GM19193 (cell line): Measurements from ENCODE around the gene CAPN3.

Experiments
- POLR2A ChIP-seq: IDR thresholded peaks from 4 replicates; pipeline ENCODE4 v1.6.1; 2011; ENCODE audit not compliant: insufficient read depth, insufficient read length; ENCODE audit errors: extremely low read depth

Gene CAPN3

DNA sequence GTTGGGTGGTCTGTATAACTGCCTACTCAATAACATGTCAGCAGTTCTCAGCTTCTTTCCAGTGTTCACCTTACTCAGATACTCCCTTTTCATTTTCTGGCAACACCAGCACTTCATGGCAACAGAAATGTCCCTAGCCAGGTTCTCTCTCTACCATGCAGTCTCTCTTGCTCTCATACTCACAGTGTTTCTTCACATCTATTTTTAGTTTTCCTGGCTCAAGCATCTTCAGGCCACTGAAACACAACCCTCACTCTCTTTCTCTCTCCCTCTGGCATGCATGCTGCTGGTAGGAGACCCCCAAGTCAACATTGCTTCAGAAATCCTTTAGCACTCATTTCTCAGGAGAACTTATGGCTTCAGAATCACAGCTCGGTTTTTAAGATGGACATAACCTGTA, at the start of gene CAPN3:
TSS of gene CAPN3 (plus strand) at position 253 of the 400 bp plus-strand sequence. CDS start 305 bp downstream, outside the sequence.
- no peak for TF ChIP-seq POLR2A

DNA sequence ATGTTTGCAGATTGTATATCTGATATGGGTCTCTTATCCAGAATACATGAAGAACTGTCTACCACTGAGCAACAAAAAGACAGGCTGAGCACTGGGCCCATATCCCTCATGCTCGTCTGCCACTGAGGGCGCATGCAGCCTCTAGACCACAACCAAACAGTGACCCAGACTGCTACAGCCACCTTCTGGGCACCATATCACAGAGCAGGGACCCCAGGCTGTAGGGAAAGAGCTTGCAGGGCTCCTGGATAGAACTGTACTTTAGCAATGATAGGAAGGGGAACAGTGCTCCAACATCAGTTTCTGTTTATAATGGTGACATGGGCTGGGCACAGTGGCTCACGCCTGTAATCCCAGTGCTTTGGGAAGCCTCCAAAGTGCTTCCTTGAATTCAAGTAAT, 45.8 kb upstream of the CAPN3 start:
- TF ChIP-seq POLR2A, result no peak

DNA sequence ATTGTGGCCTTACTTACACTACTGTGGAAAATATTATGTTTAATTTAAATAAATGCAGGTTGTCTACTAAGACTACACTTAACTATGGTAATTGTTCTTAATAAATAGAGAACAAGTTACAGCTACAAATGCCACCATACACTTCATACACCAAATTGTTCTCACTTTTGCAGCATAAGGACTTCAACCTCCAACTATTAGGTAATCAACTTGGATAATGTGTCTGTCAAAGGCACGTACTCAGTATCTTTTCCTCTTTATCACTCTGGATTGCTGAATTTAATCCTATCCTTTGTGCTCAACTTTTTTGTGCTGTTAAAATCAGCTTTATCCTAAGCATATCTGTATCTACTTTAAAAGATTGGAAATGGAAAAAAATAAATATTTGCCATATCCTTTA, 44.5 kb upstream of the CAPN3 start:
- no peak for TF ChIP-seq POLR2A

DNA sequence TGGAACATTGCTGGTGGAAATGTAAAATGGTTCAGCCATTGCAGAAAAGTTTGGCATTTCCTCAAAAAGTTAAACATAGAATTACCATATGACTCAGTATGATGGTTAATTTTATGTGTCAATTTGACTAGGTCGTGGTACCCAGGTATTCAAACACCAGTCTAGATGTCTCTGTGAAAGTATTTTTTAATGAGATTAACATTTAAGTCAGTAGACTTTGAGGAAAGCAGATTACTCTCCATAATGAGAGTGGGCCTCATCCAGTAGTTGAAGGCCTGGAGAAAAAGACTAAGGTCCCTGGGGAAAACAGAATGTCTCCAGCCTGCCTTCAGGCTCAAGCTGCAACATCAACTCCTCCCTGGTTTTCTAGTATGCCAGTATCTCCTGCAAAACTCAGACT, 43.8 kb upstream of the CAPN3 start:
- no peak for TF ChIP-seq POLR2A

- TF ChIP-seq POLR2A, result no peak
Measured at GRCh38 chr15:42319206-42319605, 40.1 kb upstream of the CAPN3 start.

DNA sequence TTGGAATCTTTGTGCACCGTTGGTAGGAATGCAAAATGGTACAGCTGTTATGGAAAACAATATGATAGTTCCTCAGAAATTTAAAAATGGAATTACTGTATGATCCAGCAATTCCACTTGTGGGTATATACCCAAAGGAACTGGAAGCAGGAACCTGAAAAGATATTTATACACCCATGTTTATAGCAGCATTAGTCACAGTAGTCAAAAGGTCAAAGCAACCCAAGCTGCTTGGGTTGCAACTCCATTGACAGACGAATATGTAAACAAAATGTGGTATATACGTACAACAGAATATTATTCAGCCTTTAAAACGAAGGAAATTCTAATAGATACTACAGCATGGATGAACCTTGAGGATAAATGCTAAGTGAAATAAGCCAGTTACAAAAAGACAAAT, 35.0 kb upstream of the CAPN3 start:
- TF ChIP-seq POLR2A, result no peak

DNA sequence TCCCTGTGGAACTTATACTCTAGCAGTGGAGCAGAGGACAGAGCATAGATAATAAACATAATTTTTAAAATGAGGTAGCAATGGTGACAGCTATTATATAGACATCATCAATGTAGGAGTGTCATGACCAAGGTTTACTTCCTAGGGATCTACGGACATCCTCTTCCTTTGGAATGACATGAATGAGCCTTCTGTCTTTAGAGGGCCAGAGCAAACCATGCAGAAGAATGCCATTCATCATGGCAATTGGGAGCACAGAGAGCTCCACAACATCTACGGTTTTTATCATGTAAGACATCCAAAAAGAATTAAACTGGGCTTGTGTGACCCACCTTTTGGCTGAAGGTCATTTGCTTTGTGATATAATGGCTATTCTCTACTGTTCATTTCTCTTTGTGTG, 30.1 kb upstream of the CAPN3 start:
- TF ChIP-seq POLR2A, result no peak

DNA sequence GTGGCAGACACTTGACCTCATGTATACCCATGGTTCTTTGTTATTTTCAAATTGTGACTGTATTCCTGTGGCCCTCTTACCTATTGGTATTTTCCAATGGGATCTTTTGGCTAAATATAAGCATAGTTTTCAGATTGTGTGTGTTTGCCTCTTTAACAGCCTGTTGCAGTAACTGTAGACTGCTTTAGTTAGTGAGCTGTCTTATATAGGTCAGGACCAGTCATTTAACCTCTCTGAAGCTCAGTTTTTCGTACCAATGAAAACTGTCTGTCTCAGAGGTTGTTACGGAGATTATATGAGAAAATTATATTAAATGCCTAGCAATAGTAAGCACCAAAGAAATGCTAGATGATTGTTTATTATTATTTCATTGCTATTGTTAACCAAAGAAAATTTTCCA, 29.3 kb upstream of the CAPN3 start:
- no peak for TF ChIP-seq POLR2A

DNA sequence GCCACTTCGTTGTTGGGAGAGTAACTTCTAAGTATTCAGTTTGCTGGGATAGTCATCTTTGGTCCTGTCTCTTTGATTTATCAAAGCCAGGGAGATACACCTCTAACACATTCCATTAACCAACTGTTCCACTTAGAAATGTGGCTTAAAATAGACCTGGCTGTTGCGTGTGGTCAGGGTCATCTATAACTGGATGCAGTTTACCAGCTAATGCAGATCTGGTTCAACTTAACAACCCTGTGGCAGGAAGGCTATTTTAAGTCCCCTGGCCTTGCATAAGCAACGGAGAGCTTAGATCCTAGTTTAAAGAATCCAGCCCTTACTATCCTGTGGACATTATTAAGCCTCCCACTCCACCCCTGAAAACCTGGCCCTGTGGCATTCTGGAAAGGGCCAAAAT, 28.1 kb upstream of the CAPN3 start:
- TF ChIP-seq POLR2A, result no peak

DNA sequence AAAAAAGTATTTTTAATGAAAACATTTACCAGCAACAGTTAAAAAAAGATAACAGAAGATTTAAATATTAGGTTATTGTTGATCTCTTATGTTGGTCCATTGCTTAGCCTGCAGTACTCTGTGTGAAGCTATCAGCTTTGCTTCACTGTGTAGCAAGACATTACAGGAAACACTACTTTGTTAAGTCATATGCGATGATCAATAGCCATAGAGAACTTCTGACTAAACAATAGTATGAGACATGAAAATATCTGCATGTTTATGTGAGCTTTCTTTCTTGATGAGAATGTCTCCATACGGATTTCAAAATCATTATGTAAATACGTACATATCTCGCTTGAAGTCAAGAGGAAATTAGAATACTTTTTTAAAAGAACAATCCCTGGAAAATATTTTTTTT, 27.0 kb upstream of the CAPN3 start:
- TF ChIP-seq POLR2A, result no peak

- TF ChIP-seq POLR2A, result no peak
Measured at GRCh38 chr15:42335074-42335473, 24.2 kb upstream of the CAPN3 start.

- no peak for TF ChIP-seq POLR2A
Measured at GRCh38 chr15:42338500-42338899, 20.8 kb upstream of the CAPN3 start.

DNA sequence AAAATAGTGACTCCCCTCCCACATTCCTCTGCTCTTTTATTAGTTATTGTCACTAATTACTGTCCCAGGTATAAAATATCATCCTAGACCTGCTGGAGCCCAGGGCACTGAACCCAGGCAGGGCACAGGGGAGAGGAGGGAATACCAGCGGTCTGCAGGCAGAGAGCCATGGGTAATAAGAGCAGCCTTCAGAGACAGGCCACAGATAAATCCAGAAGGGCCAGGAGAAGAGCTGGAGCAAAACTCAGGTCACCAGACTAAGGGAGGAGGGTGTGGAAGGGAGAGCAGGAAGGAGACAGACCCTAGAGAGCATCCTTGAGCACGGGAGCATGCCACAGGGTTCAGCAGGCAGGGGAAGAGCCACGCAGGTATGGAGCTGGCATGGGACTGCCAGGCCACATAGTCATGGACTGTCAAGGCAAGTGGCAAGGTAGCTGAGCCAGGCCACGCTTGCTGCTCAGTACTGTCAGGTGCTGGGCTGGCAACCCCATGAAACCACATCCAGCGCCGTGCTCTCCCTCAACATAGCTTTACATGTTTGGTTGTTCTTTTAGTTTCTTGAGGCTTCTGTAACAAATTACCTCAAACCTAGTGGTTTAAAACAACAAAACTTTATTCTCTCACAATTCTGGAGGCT, 15.6 kb upstream of the CAPN3 start:
- TF ChIP-seq POLR2A, result no peak

DNA sequence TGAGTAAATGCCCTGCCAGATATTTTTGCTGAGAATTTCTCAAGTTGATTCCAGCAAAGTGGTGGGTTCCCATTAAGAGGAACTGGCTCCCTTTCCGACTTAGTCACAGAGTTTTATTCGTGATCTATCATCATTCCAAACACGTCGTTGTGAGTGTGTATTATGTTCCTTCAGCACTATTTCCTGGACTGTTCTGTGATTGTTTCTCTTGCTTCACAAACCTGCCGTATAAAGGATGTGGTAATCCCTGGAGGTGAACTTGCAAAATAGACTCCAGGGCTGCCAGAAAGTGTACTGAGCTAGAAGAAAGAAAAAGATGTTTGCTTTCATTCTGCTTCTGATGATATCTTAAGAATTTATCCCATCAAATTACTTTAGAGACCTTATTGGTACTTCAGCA, 14.5 kb upstream of the CAPN3 start:
- no peak for TF ChIP-seq POLR2A

GRCh38 chr15:42345504-42345903, 13.8 kb upstream of the CAPN3 start:
- no peak for TF ChIP-seq POLR2A

DNA sequence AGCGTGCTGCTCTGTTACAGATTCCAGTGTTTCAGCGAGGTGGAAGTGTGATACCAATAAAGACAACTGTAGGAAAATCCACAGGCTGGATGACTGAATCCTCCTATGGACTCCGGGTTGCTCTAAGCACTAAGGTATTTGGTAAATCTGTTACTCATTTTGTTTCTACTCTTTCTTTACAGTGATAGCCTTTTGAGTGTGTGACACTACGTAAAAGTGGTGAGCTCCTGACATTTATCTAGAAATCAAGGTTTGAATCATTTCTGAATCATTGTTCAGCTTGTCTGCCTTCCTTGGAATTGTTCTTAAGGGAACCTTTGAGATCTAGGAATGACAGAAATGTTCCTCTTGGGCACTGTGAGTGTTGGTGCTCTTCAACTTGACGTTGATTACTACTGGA, 11.2 kb upstream of the CAPN3 start:
- no peak for TF ChIP-seq POLR2A

DNA sequence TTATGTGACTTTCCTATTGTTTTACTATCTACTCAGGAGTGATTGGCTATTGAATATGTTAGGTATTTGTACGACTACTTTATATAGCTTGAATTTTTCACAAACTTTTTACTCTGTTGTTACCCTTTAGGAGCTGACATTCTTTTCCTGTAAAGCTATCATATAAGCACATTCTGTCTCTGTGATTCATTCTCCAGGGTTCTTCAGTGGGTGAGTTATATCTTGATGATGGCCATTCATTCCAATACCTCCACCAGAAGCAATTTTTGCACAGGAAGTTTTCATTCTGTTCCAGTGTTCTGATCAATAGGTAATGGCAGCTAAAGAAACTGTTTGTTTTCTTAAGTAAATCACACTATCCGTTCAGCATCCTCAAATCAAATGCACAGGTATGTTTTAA, 10.1 kb upstream of the CAPN3 start:
- TF ChIP-seq POLR2A, result no peak
